Body of pancreas (tissue), 4 donors: ENCODE data around the gene ZNF33A. TPM values are rescaled to one million over a fixed set of nuclear protein-coding genes. Genes with fewer than 3 reads are reported as not detected.

ENCODE experiments used
- ATAC-seq: fragments of 150-250 bp; one replicate; pipeline ENCODE4 v1.9.1; 2016
- DNase-seq, 4 donors: peaks; one replicate each; pipeline ENCODE4 v3.0.0-alpha.2; 2019
- H3K27ac ChIP-seq, 4 donors: fragments of 200-600 bp; sonication (generic); 1 replicate in 3 of 4; 2 replicates in 1 of 4; pipeline versions ENCODE4 v1.5.1 to v1.6.1; 2016 to 2019; ENCODE audit warnings: mild to moderate bottlenecking in 1 of 4, mixed read lengths in 1 of 4, moderate library complexity in 1 of 4
- H3K27me3 ChIP-seq, 2 donors: fragments of 200-600 bp; sonication (generic); one replicate each; pipeline ENCODE4 v1.6.0; 2016; ENCODE audit warnings: mild to moderate bottlenecking in 1 of 2
- H3K36me3 ChIP-seq, 2 donors: fragments of 200-600 bp; sonication (generic); replicated peaks in 1 of 2; 2 replicates each; pipeline ENCODE4 v1.5.1; 2016; ENCODE audit warnings: low read depth in 2 of 2; ENCODE audit not compliant: insufficient read depth in 1 of 2
- H3K4me1 ChIP-seq: fragments of 200-600 bp; sonication (generic); one replicate; pipeline ENCODE4 v1.6.0; 2016
- H3K4me3 ChIP-seq, 2 donors: fragments of 200-600 bp; sonication (generic); 1 replicate in 1 of 2; 2 replicates in 1 of 2; pipeline ENCODE4 v1.5.1; 2016 to 2019
- H3K9me3 ChIP-seq, 3 donors: fragments of 200-600 bp; sonication (generic); 1 replicate in 2 of 3; 2 replicates in 1 of 3; pipeline ENCODE4 v1.5.1; 2016
- CTCF ChIP-seq, 7 experiments: fragments of 450-650 bp in 4 of 7; fragments of 200-600 bp in 3 of 7; sonication (generic) in 3 of 7; IDR thresholded peaks; one replicate each; pipeline ENCODE4 v1.5.1; 2016 to 2019; ENCODE audit warnings: antibody characterized with exemption in 7 of 7
- POLR2A ChIP-seq, 3 donors: fragments of 450-650 bp; IDR thresholded peaks; one replicate each; pipeline ENCODE4 v1.6.1; 2016; ENCODE audit warnings: antibody characterized with exemption in 3 of 3, mild to moderate bottlenecking in 2 of 3
- WGBS, 2 donors: methylation state at CpG; one replicate each; pipeline ENCODE4 v1.1.5; 2017; 5-methylcytosine and 5-hydroxymethylcytosine counted together
- intact Hi-C: fragments of 100-400 bp; cut with DNase I; formaldehyde crosslinking; loops from one replicate; pipeline ENCODE4 v1.15.1; 2023
- total RNA-seq, 2 donors: library from RNA; depleted of rRNA; stranded (reverse); fragments of >200 nt; gene quantifications; one replicate each; pipeline ENCODE4 v1.1.0, GENCODE V29; 2016

The ZNF33A gene
- total RNA-seq, 2 donors from 2014 or later, result 20.4 to 25.7 TPM

GRCh38 chr10:38025283-38025682 lies 14.8 kb downstream of the ZNF33A start:
- H3K27ac ChIP-seq, result no peak overlapping the region
- intact Hi-C loops, result no loop called here
- H3K4me3 ChIP-seq, result no peak overlapping the region
- H3K36me3 ChIP-seq, result peaks cover 5 to 20% of the 10 kb centered on the region in 2 donors
- DNase-seq (no peak), ATAC-seq (no peak)
- no peaks in the 10 kb centered on the region for H3K9me3 ChIP-seq
- H3K4me1 ChIP-seq, result no peaks in the 10 kb centered on the region
- TF ChIP-seq POLR2A (IDR thresholded peaks at IDR 0.05), result no peak
- 89 to 90% methylated on average over 3 of the region's 3 CpGs for WGBS, 2 donors
- H3K27me3 ChIP-seq, result no peaks in the 10 kb centered on the region

GRCh38 chr10:38027986-38028385 lies 17.5 kb downstream of the ZNF33A start:
- Histone ChIP-seq H3K9me3 (no peaks in the 10 kb centered on the region), H3K36me3 (peaks cover 5 to 17% of the 10 kb centered on the region in 2 donors), H3K4me3 (no peak overlapping the region), H3K4me1 (no peaks in the 10 kb centered on the region), H3K27me3 (no peaks in the 10 kb centered on the region), H3K27ac (no peak overlapping the region)
- DNase-seq (no peak), ATAC-seq (no peak)
- no peak for TF ChIP-seq POLR2A (IDR thresholded peaks at IDR 0.05)
- no peak for TF ChIP-seq CTCF (IDR thresholded peaks at IDR 0.05)
- WGBS, 2 donors, result 100% methylated on average over 1 of the region's 1 CpG
- intact Hi-C loops, result no loop called here

- intact Hi-C loops, result no loop called here
- ATAC-seq (peak; percentile 45), DNase-seq (peak in 1 of 4 donors; percentile 11)
- 81 to 83% methylated on average over 5 of the region's 5 CpGs for WGBS, 2 donors
- no peaks in the 10 kb centered on the region for H3K9me3 ChIP-seq
- H3K27ac ChIP-seq, result peak overlapping the region in 1 of 4 donors; percentile 20
- no peaks in the 10 kb centered on the region for H3K27me3 ChIP-seq
- H3K36me3 ChIP-seq, result peaks cover 0 to 10% of the 10 kb centered on the region in 2 donors
- TF ChIP-seq POLR2A (IDR thresholded peaks at IDR 0.05), result no peak
- H3K4me1 ChIP-seq, result no peaks in the 10 kb centered on the region
- H3K4me3 ChIP-seq, result no peak overlapping the region
Measured at GRCh38 chr10:38032886-38033285, 22.4 kb downstream of the ZNF33A start.

GRCh38 chr10:38038107-38038931 lies 27.8 kb downstream of the ZNF33A start:
- no peak for DNase-seq
- Histone ChIP-seq H3K27ac (no peak overlapping the region), H3K36me3 (peaks cover 0 to 4% of the 10 kb centered on the region in 2 donors), H3K27me3 (no peaks in the 10 kb centered on the region), H3K4me3 (no peak overlapping the region), H3K4me1 (no peaks in the 10 kb centered on the region), H3K9me3 (no peaks in the 10 kb centered on the region)
- intact Hi-C loops, result no loop called here
- 91 to 95% methylated on average over 7 of the region's 7 CpGs for WGBS, 2 donors
- ATAC-seq, result no peak
- TF ChIP-seq CTCF (IDR thresholded peaks at IDR 0.05) (no peak), POLR2A (IDR thresholded peaks at IDR 0.05) (no peak)

- no peak for ATAC-seq
Measured at GRCh38 chr10:38038932-38039245, 28.4 kb downstream of the ZNF33A start.

More at GRCh38 chr10:38038932-38039245, 28.4 kb downstream of the ZNF33A start:
- Histone ChIP-seq H3K4me3 (no peak overlapping the region), H3K27ac (no peak overlapping the region), H3K9me3 (no peaks in the 10 kb centered on the region), H3K4me1 (no peaks in the 10 kb centered on the region), H3K36me3 (peaks cover 0 to 4% of the 10 kb centered on the region in 2 donors), H3K27me3 (no peaks in the 10 kb centered on the region)
- no peak for DNase-seq
- intact Hi-C loops, result no loop called here
- TF ChIP-seq POLR2A (IDR thresholded peaks at IDR 0.05), result no peak
- TF ChIP-seq CTCF (IDR thresholded peaks at IDR 0.05), result no peak
